HCT116 (cell line): ENCODE measurements around the gene EIF3F. TPM values are rescaled to one million over a fixed set of nuclear protein-coding genes. Genes with fewer than 3 reads are reported as not detected.

Source experiments
- ATAC-seq: fragments of 200-7000 bp; cut with Tn5 transposase; 2 replicates; pipeline ENCODE4 v1.9.1; 2020; ENCODE audit warnings: mild to moderate bottlenecking, moderate library complexity
- BruUV-seq: library from RNA; stranded (reverse); fragments of 400-500 nt; replicated peaks from 2 replicates; lab custom pipeline; 2021; lab: Mats Ljungman, UMichigan
- CTCF ChIA-PET: fragments of 300-600 bp; sonication (Branson Sonifier 250); formaldehyde crosslinking; loops from one replicate; lab custom pipeline; 2021; ENCODE audit warnings: antibody characterized with exemption; lab: Charles Lee
- POLR2A ChIA-PET: fragments of 300-600, 350-600 bp; sonication (Branson Sonifier 250); formaldehyde crosslinking; loops from one replicate; lab custom pipeline; 2021; ENCODE audit warnings: antibody characterized with exemption; lab: Charles Lee
- RAD21 ChIA-PET, 2 experiments: fragments of 300-600 bp; sonication (Branson Sonifier 250); formaldehyde crosslinking; loops; one replicate each; lab custom pipeline; 2023; ENCODE audit warnings: low total read pairs in 2 of 2; ENCODE audit not compliant: uncharacterized antibody in 2 of 2, unreplicated experiment in 2 of 2, low non-redundant PET in 1 of 2; lab: Charles Lee
- DNase-seq: peaks from one replicate; pipeline ENCODE4 v3.0.0-alpha.2; 2010; ENCODE audit warnings: low read depth, low spot score
- H2AFZ ChIP-seq: fragments of 200-600 bp; shearing (Covaris generic), sonication (generic); 2 replicates; pipeline ENCODE4 v1.6.1; 2017; ENCODE audit warnings: low read depth, mixed run types, mixed read lengths, antibody characterized with exemption, low read length; ENCODE audit not compliant: poor library complexity, severe bottlenecking
- H3K27ac ChIP-seq: 2 replicates; pipeline ENCODE4 v1.5.1; 2012; ENCODE audit warnings: low read depth, low read length
- H3K27me3 ChIP-seq: fragments of 200-600 bp; sonication (generic); 2 replicates; pipeline ENCODE4 v1.6.1; 2016; ENCODE audit warnings: mixed run types, low read length, mixed read lengths; ENCODE audit not compliant: insufficient read depth
- H3K36me3 ChIP-seq, 2 experiments: fragments of 200-500 bp in 1 of 2; fragments of 200-600 bp in 1 of 2; sonication (Bioruptor generic) in 1 of 2; sonication (generic) in 1 of 2; 2 replicates each; pipeline versions ENCODE4 v1.5.1 to v1.6.1; 2014 to 2016; ENCODE audit warnings: low read length in 2 of 2, inconsistent platforms in 1 of 2, mixed read lengths in 1 of 2, mixed run types in 1 of 2; ENCODE audit not compliant: insufficient read depth in 2 of 2, control insufficient read depth in 1 of 2
- H3K4me1 ChIP-seq, 2 experiments: fragments of 200-600 bp in 1 of 2; sonication (generic) in 1 of 2; 2 replicates each; pipeline versions ENCODE4 v1.5.1 to v1.6.1; 2012 to 2017; ENCODE audit warnings: low read length in 2 of 2, inconsistent platforms in 1 of 2, mild to moderate bottlenecking in 1 of 2, mixed read lengths in 1 of 2, mixed run types in 1 of 2, moderate library complexity in 1 of 2; ENCODE audit not compliant: insufficient read depth in 2 of 2, control insufficient read depth in 1 of 2
- H3K4me2 ChIP-seq: fragments of 200-600 bp; sonication (generic); 2 replicates; pipeline ENCODE4 v1.6.1; 2017; ENCODE audit warnings: mixed run types, low read length, mixed read lengths
- H3K4me3 ChIP-seq, 2 experiments: fragments of 200-600 bp in 1 of 2; sonication (generic) in 1 of 2; replicated peaks in 1 of 2; 2 replicates each; pipeline ENCODE4 v1.5.1; 2011 to 2016; ENCODE audit warnings: low read length in 2 of 2, control low read depth in 1 of 2, low read depth in 1 of 2, mild to moderate bottlenecking in 1 of 2, mixed read lengths in 1 of 2, mixed run types in 1 of 2
- H3K79me2 ChIP-seq: fragments of 200-600 bp; sonication (generic); 2 replicates; pipeline ENCODE4 v1.6.1; 2017; ENCODE audit warnings: mild to moderate bottlenecking, mixed run types, low read length, moderate library complexity, mixed read lengths; ENCODE audit not compliant: insufficient read depth
- H3K9ac ChIP-seq: fragments of 200-600 bp; sonication (generic); 2 replicates; pipeline ENCODE4 v1.6.1; 2016; ENCODE audit warnings: low read length, mixed read lengths
- H3K9me2 ChIP-seq: fragments of 200-600 bp; sonication (generic), shearing (Covaris generic); 2 replicates; pipeline ENCODE4 v1.6.1; 2017; ENCODE audit warnings: mixed run types, mild to moderate bottlenecking, moderate library complexity; ENCODE audit not compliant: insufficient read depth
- H3K9me3 ChIP-seq, 2 experiments: fragments of 200-500 bp in 1 of 2; fragments of 200-600 bp in 1 of 2; sonication (Bioruptor generic) in 1 of 2; sonication (generic) in 1 of 2; 2 replicates each; pipeline ENCODE4 v1.6.1; 2014 to 2017; ENCODE audit warnings: low read length in 2 of 2, mixed read lengths in 2 of 2, inconsistent platforms in 1 of 2, low read depth in 1 of 2, mild to moderate bottlenecking in 1 of 2, mixed run types in 1 of 2, moderate library complexity in 1 of 2; ENCODE audit not compliant: control insufficient read depth in 1 of 2, insufficient read depth in 1 of 2
- H4K20me1 ChIP-seq: fragments of 200-600 bp; sonication (generic), shearing (Covaris generic); 2 replicates; pipeline ENCODE4 v1.6.1; 2017; ENCODE audit warnings: mixed run types, mild to moderate bottlenecking, moderate library complexity; ENCODE audit not compliant: insufficient read depth
- ELF1 ChIP-seq: IDR thresholded peaks from 2 replicates; pipeline ENCODE4 v1.6.1; 2012; ENCODE audit warnings: low read depth, borderline replicate concordance
- EZH2phosphoT487 ChIP-seq: fragments of 200-600 bp; IDR thresholded peaks from 2 replicates; pipeline ENCODE4 v1.6.1; 2018; ENCODE audit warnings: antibody characterized with exemption, borderline replicate concordance
- FOSL1 ChIP-seq: IDR thresholded peaks from 2 replicates; pipeline ENCODE4 v1.6.1; 2012; ENCODE audit warnings: low read depth
- JUND ChIP-seq: IDR thresholded peaks from 2 replicates; pipeline ENCODE4 v1.6.1; 2012
- POLR2A ChIP-seq: IDR thresholded peaks from 2 replicates; pipeline ENCODE4 v1.7.0; 2011; ENCODE audit warnings: borderline replicate concordance; ENCODE audit not compliant: insufficient read depth, insufficient read length; ENCODE audit errors: extremely low read depth
- RAD21 ChIP-seq: IDR thresholded peaks from 2 replicates; pipeline ENCODE4 v1.6.1; 2012; ENCODE audit warnings: low read depth, mild to moderate bottlenecking
- SRF ChIP-seq: IDR thresholded peaks from 2 replicates; pipeline ENCODE4 v1.6.1; 2012; ENCODE audit warnings: low read depth
- TCF7L2 ChIP-seq: IDR thresholded peaks from 2 replicates; pipeline ENCODE4 v1.7.0; 2011; ENCODE audit warnings: borderline replicate concordance, inconsistent platforms; ENCODE audit not compliant: insufficient read depth, insufficient read length; ENCODE audit errors: extremely low read depth
- ZNF274 ChIP-seq: fragments of 200-500 bp; sonication (Bioruptor generic); IDR thresholded peaks from 2 replicates; pipeline ENCODE4 v1.6.1; 2014; ENCODE audit warnings: mild to moderate bottlenecking, low read depth, low read length, inconsistent platforms
- intact Hi-C: fragments of 100-400 bp; cut with micrococcal nuclease; formaldehyde crosslinking; loops from 2 replicates; pipeline ENCODE4 v1.10.0; 2022
- total RNA-seq: library from RNA; stranded (reverse); gene quantifications from one replicate; pipeline ENCODE4 v1.2.1, GENCODE V29; 2021; ENCODE audit not compliant: unreplicated experiment
- TF ChIP-seq, protein P1 (sequence below): IDR thresholded peaks from 2 replicates; pipeline ENCODE4 v1.6.1; 2012
- TF ChIP-seq, protein P2 (sequence below), 3 experiments: fragments of 200-600 bp in 1 of 3; sonication (generic) in 1 of 3; IDR thresholded peaks in 2 of 3; conservative IDR thresholded peaks in 1 of 3; 2 replicates each; pipeline ENCODE4 v1.5.1; 2012 to 2017; ENCODE audit warnings: low read depth in 2 of 3, low read length in 2 of 3, antibody characterized with exemption in 1 of 3, borderline replicate concordance in 1 of 3, control low read depth in 1 of 3, mild to moderate bottlenecking in 1 of 3, mixed read lengths in 1 of 3, mixed run types in 1 of 3, moderate library complexity in 1 of 3; ENCODE audit not compliant: insufficient read depth in 1 of 3

Gene EIF3F
- total RNA-seq, 1 experiment from 2014 or later: 313 TPM

DNA sequence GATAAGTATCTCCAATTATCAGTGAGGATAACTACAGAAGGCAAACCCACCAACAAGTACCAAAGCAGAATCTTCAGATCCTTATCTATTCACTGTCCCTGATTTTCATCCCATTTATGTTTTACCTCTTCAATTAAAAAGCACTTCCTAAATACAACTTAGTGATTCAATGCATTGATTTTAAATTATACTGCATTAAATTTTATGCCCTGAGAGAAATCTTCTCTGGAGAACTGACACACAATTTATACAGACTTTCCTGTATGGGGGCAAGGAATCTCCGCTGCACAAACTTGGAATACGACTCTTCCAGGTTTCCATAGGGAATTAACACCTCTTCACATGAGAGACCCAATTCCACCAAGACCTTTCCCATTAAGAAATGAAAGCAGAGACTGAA lies 45.5 kb upstream of the EIF3F start, which contains the start of gene OR10A3:
Gene OR10A3, minus strand, starts transcription at position 101 of the 400 bp plus-strand sequence. CDS start 2,188 bp downstream, outside the sequence.
- H3K4me1 ChIP-seq: no peaks in the 10 kb centered on the region
- H3K9ac ChIP-seq: no peak within 1 kb of the TSS
- TF ChIP-seq, protein P1, sequence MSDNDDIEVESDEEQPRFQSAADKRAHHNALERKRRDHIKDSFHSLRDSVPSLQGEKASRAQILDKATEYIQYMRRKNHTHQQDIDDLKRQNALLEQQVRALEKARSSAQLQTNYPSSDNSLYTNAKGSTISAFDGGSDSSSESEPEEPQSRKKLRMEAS: no peak
- TF ChIP-seq, protein P2, sequence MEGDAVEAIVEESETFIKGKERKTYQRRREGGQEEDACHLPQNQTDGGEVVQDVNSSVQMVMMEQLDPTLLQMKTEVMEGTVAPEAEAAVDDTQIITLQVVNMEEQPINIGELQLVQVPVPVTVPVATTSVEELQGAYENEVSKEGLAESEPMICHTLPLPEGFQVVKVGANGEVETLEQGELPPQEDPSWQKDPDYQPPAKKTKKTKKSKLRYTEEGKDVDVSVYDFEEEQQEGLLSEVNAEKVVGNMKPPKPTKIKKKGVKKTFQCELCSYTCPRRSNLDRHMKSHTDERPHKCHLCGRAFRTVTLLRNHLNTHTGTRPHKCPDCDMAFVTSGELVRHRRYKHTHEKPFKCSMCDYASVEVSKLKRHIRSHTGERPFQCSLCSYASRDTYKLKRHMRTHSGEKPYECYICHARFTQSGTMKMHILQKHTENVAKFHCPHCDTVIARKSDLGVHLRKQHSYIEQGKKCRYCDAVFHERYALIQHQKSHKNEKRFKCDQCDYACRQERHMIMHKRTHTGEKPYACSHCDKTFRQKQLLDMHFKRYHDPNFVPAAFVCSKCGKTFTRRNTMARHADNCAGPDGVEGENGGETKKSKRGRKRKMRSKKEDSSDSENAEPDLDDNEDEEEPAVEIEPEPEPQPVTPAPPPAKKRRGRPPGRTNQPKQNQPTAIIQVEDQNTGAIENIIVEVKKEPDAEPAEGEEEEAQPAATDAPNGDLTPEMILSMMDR (IDR thresholded peaks at IDR 0.05 in 2 of 3, conservative IDR thresholded peaks at IDR 0.05 in 1 of 3; ENCODE audit: borderline replicate concordance in 1 of 3, insufficient read depth in 1 of 3, low read depth in 2 of 3, low read length in 2 of 3): no peak
- TF ChIP-seq TCF7L2 (no peak), FOSL1 (no peak), JUND (no peak), POLR2A (no peak), ZNF274 (no peak), EZH2phosphoT487 (no peak), ELF1 (no peak), RAD21 (no peak), SRF (no peak)
- no peaks in the 10 kb centered on the region for H3K79me2 ChIP-seq
- POLR2A ChIA-PET: no interaction called here
- peaks cover 7% of the 10 kb centered on the region; the same call in 1 of the 2 replicates for H3K27me3 ChIP-seq
- no peak within 1 kb of the TSS for H3K4me3 ChIP-seq
- H3K36me3 ChIP-seq: no peaks in the 10 kb centered on the region
- no peak for DNase-seq
- H4K20me1 ChIP-seq: no peaks in the 10 kb centered on the region
- CTCF ChIA-PET: no interaction called here
- intact Hi-C loops: no loop called here
- BruUV-seq: no TSS peak
- no peaks in the 10 kb centered on the region for H3K9me2 ChIP-seq
- RAD21 ChIA-PET: no interaction called here
- H2AFZ ChIP-seq: no peak within 1 kb of the TSS
- H3K4me2 ChIP-seq: no peak within 1 kb of the TSS
- H3K9me3 ChIP-seq: peaks cover 0 to 4% of the 10 kb centered on the region in 2 experiments; a peak in 1 of 4 replicates
- no peak within 1 kb of the TSS for H3K27ac ChIP-seq
- ATAC-seq: no peak
